ENCODE results near the gene SIL1. TPM values are rescaled to one million over a fixed set of nuclear protein-coding genes. Genes with fewer than 3 reads are reported as not detected.

Gene SIL1
- total and polyA plus RNA-seq, 2 of the 8 experiments (the other 6 are each of a cell fraction or from before 2014, with no cell fraction given): 8.3 to 12.8 TPM

GRCh38 chr5:139180850-139181249, 17.3 kb downstream of the SIL1 start (continued):
- TF ChIP-seq CHD7 (IDR thresholded peaks at IDR 0.05; ENCODE audit: insufficient replicate concordance, low read length) (no peak), SAP30 (IDR thresholded peaks at IDR 0.05; ENCODE audit: insufficient read depth, insufficient replicate concordance, low read length) (no peak)
